ENCODE data around the gene RPL22L1. TPM values are rescaled to one million over a fixed set of nuclear protein-coding genes. Genes with fewer than 3 reads are reported as not detected.

Gene RPL22L1
- polyA plus RNA-seq, 1 donor (not counting 4 experiments of a cell fraction or from before 2014, with no cell fraction given) = 277 TPM

GRCh38 chr3:170839518-170840100 lies 30.4 kb downstream of the RPL22L1 start:
- no peaks in the 10 kb centered on the region for H3K4me1 ChIP-seq (ENCODE audit: control insufficient read depth, extremely low read depth, insufficient read depth, low read length)
- H3K27ac ChIP-seq (ENCODE audit: control insufficient read depth, insufficient read depth, low read length) = no peak overlapping the region
- no peak overlapping the region for H3K4me2 ChIP-seq (ENCODE audit: control insufficient read depth, extremely low read depth, insufficient read depth, low read depth, low read length)
- H2AFZ ChIP-seq (ENCODE audit: control insufficient read depth, low read length) = no peak overlapping the region
- dilution Hi-C loops (cut with MboI; ENCODE audit: extremely low pct_ligation_motif_present, low sequenced_read_pairs) = no loop called here
- H3K79me2 ChIP-seq (ENCODE audit: control insufficient read depth, insufficient read depth, low read length) = no peaks in the 10 kb centered on the region
- no peaks in the 10 kb centered on the region for H3K9me3 ChIP-seq (ENCODE audit: control insufficient read depth, low read depth, low read length)
- no peak for TF ChIP-seq EZH2 (IDR thresholded peaks at IDR 0.05; ENCODE audit: low read length)
- H3K9ac ChIP-seq (ENCODE audit: control insufficient read depth, extremely low read depth, insufficient read depth, low read length) = no peak overlapping the region
- DNase-seq (ENCODE audit: low read depth, low spot score) (no peak), FAIRE-seq (no peak)
- H3K4me3 ChIP-seq (ENCODE audit: control insufficient read depth in 2 of 3, extremely low read depth in 1 of 3, insufficient read depth in 2 of 3, low read depth in 1 of 3, low read length in 3 of 3) = no peak overlapping the region
- H3K27me3 ChIP-seq (ENCODE audit: control insufficient read depth, extremely low read depth, insufficient read depth, low read length) = peaks cover 4% of the 10 kb centered on the region
- H3K36me3 ChIP-seq (ENCODE audit: control insufficient read depth in 2 of 2, extremely low read depth in 1 of 2, insufficient read depth in 2 of 2, low read length in 2 of 2) = no peaks in the 10 kb centered on the region
- no peaks in the 10 kb centered on the region for H3K9me1 ChIP-seq (ENCODE audit: control insufficient read depth, extremely low read depth, insufficient read depth, low read length)
- H4K20me1 ChIP-seq (ENCODE audit: control insufficient read depth, extremely low read depth, insufficient read depth, low read length) = no peaks in the 10 kb centered on the region

GRCh38 chr3:170836491-170836890 lies 33.5 kb downstream of the RPL22L1 start:
- dilution Hi-C loops (cut with MboI; ENCODE audit: extremely low pct_ligation_motif_present, low sequenced_read_pairs) = no loop called here
- H3K9me3 ChIP-seq (ENCODE audit: control insufficient read depth, low read depth, low read length) = no peaks in the 10 kb centered on the region
- no peak for FAIRE-seq
- H3K4me2 ChIP-seq (ENCODE audit: control insufficient read depth, extremely low read depth, insufficient read depth, low read depth, low read length) = no peak overlapping the region
- no peaks in the 10 kb centered on the region for H3K4me1 ChIP-seq (ENCODE audit: control insufficient read depth, extremely low read depth, insufficient read depth, low read length)
- no peaks in the 10 kb centered on the region for H4K20me1 ChIP-seq (ENCODE audit: control insufficient read depth, extremely low read depth, insufficient read depth, low read length)
- H3K4me3 ChIP-seq (ENCODE audit: control insufficient read depth in 2 of 3, extremely low read depth in 1 of 3, insufficient read depth in 2 of 3, low read depth in 1 of 3, low read length in 3 of 3) = no peak overlapping the region
- no peak overlapping the region for H3K9ac ChIP-seq (ENCODE audit: control insufficient read depth, extremely low read depth, insufficient read depth, low read length)
- no peak overlapping the region for H2AFZ ChIP-seq (ENCODE audit: control insufficient read depth, low read length)
- H3K79me2 ChIP-seq (ENCODE audit: control insufficient read depth, insufficient read depth, low read length) = no peaks in the 10 kb centered on the region
- no peak for DNase-seq (ENCODE audit: low read depth, low spot score)
- TF ChIP-seq EZH2 (IDR thresholded peaks at IDR 0.05; ENCODE audit: low read length) = no peak
- no peak for TF ChIP-seq CTCF (optimal IDR thresholded peaks at IDR 0.05 in 1 of 3, IDR thresholded peaks at IDR 0.05 in 1 of 3, conservative IDR thresholded peaks at IDR 0.05 in 1 of 3; ENCODE audit: extremely low read depth in 1 of 3, insufficient read depth in 2 of 3, low read length in 3 of 3)
- peaks cover 4% of the 10 kb centered on the region for H3K27me3 ChIP-seq (ENCODE audit: control insufficient read depth, extremely low read depth, insufficient read depth, low read length)
- H3K9me1 ChIP-seq (ENCODE audit: control insufficient read depth, extremely low read depth, insufficient read depth, low read length) = no peaks in the 10 kb centered on the region
- H3K27ac ChIP-seq (ENCODE audit: control insufficient read depth, insufficient read depth, low read length) = no peak overlapping the region
- no peaks in the 10 kb centered on the region for H3K36me3 ChIP-seq (ENCODE audit: control insufficient read depth in 2 of 2, extremely low read depth in 1 of 2, insufficient read depth in 2 of 2, low read length in 2 of 2)

- peaks cover 4% of the 10 kb centered on the region for H3K27me3 ChIP-seq (ENCODE audit: control insufficient read depth, extremely low read depth, insufficient read depth, low read length)
- no peak overlapping the region for H3K27ac ChIP-seq (ENCODE audit: control insufficient read depth, insufficient read depth, low read length)
- H3K4me1 ChIP-seq (ENCODE audit: control insufficient read depth, extremely low read depth, insufficient read depth, low read length) = no peaks in the 10 kb centered on the region
- no peaks in the 10 kb centered on the region for H3K79me2 ChIP-seq (ENCODE audit: control insufficient read depth, insufficient read depth, low read length)
- H3K36me3 ChIP-seq (ENCODE audit: control insufficient read depth in 2 of 2, extremely low read depth in 1 of 2, insufficient read depth in 2 of 2, low read length in 2 of 2) = no peaks in the 10 kb centered on the region
- H3K4me3 ChIP-seq (ENCODE audit: control insufficient read depth in 2 of 3, extremely low read depth in 1 of 3, insufficient read depth in 2 of 3, low read depth in 1 of 3, low read length in 3 of 3) = no peak overlapping the region
- H2AFZ ChIP-seq (ENCODE audit: control insufficient read depth, low read length) = no peak overlapping the region
- no peaks in the 10 kb centered on the region for H4K20me1 ChIP-seq (ENCODE audit: control insufficient read depth, extremely low read depth, insufficient read depth, low read length)
- H3K9ac ChIP-seq (ENCODE audit: control insufficient read depth, extremely low read depth, insufficient read depth, low read length) = no peak overlapping the region
- FAIRE-seq (no peak), DNase-seq (ENCODE audit: low read depth, low spot score) (no peak)
- dilution Hi-C loops (cut with MboI; ENCODE audit: extremely low pct_ligation_motif_present, low sequenced_read_pairs) = no loop called here
- H3K9me1 ChIP-seq (ENCODE audit: control insufficient read depth, extremely low read depth, insufficient read depth, low read length) = no peaks in the 10 kb centered on the region
- no peak overlapping the region for H3K4me2 ChIP-seq (ENCODE audit: control insufficient read depth, extremely low read depth, insufficient read depth, low read depth, low read length)
- no peak for TF ChIP-seq EZH2 (IDR thresholded peaks at IDR 0.05; ENCODE audit: low read length)
- no peak for TF ChIP-seq CTCF (optimal IDR thresholded peaks at IDR 0.05 in 1 of 3, IDR thresholded peaks at IDR 0.05 in 1 of 3, conservative IDR thresholded peaks at IDR 0.05 in 1 of 3; ENCODE audit: extremely low read depth in 1 of 3, insufficient read depth in 2 of 3, low read length in 3 of 3)
- no peaks in the 10 kb centered on the region for H3K9me3 ChIP-seq (ENCODE audit: control insufficient read depth, low read depth, low read length)
Measured at GRCh38 chr3:170835336-170835735, 34.7 kb downstream of the RPL22L1 start.
